GM23338 (cell line): Measurements from ENCODE around the gene GALNT14. TPM values are rescaled to one million over a fixed set of nuclear protein-coding genes. Genes with fewer than 3 reads are reported as not detected.

Experiments
- ATAC-seq: fragments of 200-7000 bp; cut with Tn5 transposase; 3 replicates; pipeline ENCODE4 v1.9.1; 2020
- DNase-seq: peaks from one replicate; pipeline ENCODE4 v3.0.0-alpha.2; 2015; ENCODE audit warnings: low spot score
- H2AFZ ChIP-seq: fragments of 200-600 bp; sonication (generic); 2 replicates; pipeline ENCODE4 v1.8.0; 2016; ENCODE audit warnings: antibody characterized with exemption, mild to moderate bottlenecking, moderate library complexity
- H3F3A ChIP-seq: fragments of 200-600 bp; sonication (generic); replicated peaks from 2 replicates; pipeline ENCODE4 v1.8.0; 2017; ENCODE audit warnings: antibody characterized with exemption, mixed run types, low read depth
- H3K27ac ChIP-seq: fragments of 200-600 bp; sonication (generic); 2 replicates; pipeline ENCODE4 v1.6.1; 2016; ENCODE audit warnings: low read depth
- H3K27me3 ChIP-seq: fragments of 200-600 bp; sonication (generic); 2 replicates; pipeline ENCODE4 v1.8.0; 2016; ENCODE audit warnings: mild to moderate bottlenecking, mixed run types, moderate library complexity; ENCODE audit not compliant: insufficient read depth
- H3K36me3 ChIP-seq: fragments of 200-600 bp; sonication (generic); 2 replicates; pipeline ENCODE4 v1.8.0; 2016; ENCODE audit warnings: mild to moderate bottlenecking; ENCODE audit not compliant: insufficient read depth
- H3K4me1 ChIP-seq: fragments of 200-600 bp; sonication (generic); 2 replicates; pipeline ENCODE4 v1.8.0; 2016; ENCODE audit warnings: mild to moderate bottlenecking, moderate library complexity; ENCODE audit not compliant: insufficient read depth
- H3K4me2 ChIP-seq: fragments of 200-600 bp; sonication (generic); 2 replicates; pipeline ENCODE4 v1.7.1; 2017; ENCODE audit warnings: mixed run types
- H3K4me3 ChIP-seq: fragments of 200-600 bp; sonication (generic); 2 replicates; pipeline ENCODE4 v1.6.1; 2016; ENCODE audit warnings: mixed run types
- H3K79me2 ChIP-seq: fragments of 200-600 bp; sonication (generic); replicated peaks from 2 replicates; pipeline ENCODE4 v1.8.0; 2017; ENCODE audit warnings: mild to moderate bottlenecking; ENCODE audit not compliant: insufficient read depth
- H3K9me2 ChIP-seq: fragments of 200-600 bp; sonication (generic); 2 replicates; pipeline ENCODE4 v1.8.0; 2017; ENCODE audit not compliant: insufficient read depth
- H4K20me1 ChIP-seq: fragments of 200-600 bp; sonication (generic); replicated peaks from 2 replicates; pipeline ENCODE4 v1.8.0; 2017; ENCODE audit warnings: mild to moderate bottlenecking; ENCODE audit not compliant: insufficient read depth
- H3K27ac Mint-ChIP-seq: 2 replicates; pipeline ENCODE4 v1.8.0; 2020; ENCODE audit warnings: inconsistent platforms, mild to moderate bottlenecking, moderate library complexity, mixed read lengths
- H3K27me3 Mint-ChIP-seq: 3 replicates; pipeline ENCODE4 v1.8.0; 2022; ENCODE audit warnings: low read depth, mild to moderate bottlenecking, moderate library complexity, mixed read lengths, inconsistent platforms; ENCODE audit not compliant: insufficient read depth, poor library complexity
- H3K36me3 Mint-ChIP-seq: 3 replicates; pipeline ENCODE4 v1.8.0; 2021; ENCODE audit warnings: low read depth, mild to moderate bottlenecking, inconsistent platforms, moderate library complexity, mixed read lengths
- H3K4me1 Mint-ChIP-seq: 3 replicates; pipeline ENCODE4 v1.8.0; 2020; ENCODE audit warnings: mild to moderate bottlenecking, inconsistent platforms, mixed read lengths
- H3K4me3 Mint-ChIP-seq: 3 replicates; pipeline ENCODE4 v1.8.0; 2021; ENCODE audit warnings: moderate library complexity, mild to moderate bottlenecking, inconsistent platforms, mixed read lengths
- H3K9me3 Mint-ChIP-seq: 3 replicates; pipeline ENCODE4 v1.8.0; 2020; ENCODE audit warnings: moderate library complexity, mild to moderate bottlenecking, inconsistent platforms, mixed read lengths
- CREB1 ChIP-seq: fragments of 250-450 bp; sonication (Bioruptor Pico); IDR thresholded peaks from 2 replicates; pipeline ENCODE4 v1.5.0; 2020; ENCODE audit warnings: low read depth, mild to moderate bottlenecking, moderate library complexity
- ETS1 ChIP-seq: IDR thresholded peaks from 2 replicates; pipeline ENCODE4 v1.6.1; 2016; ENCODE audit warnings: antibody characterized with exemption
- EZH2 ChIP-seq: fragments of 200-600 bp; sonication (generic); IDR thresholded peaks from one replicate; pipeline ENCODE4 v1.8.0; 2017; ENCODE audit warnings: antibody characterized with exemption, mild to moderate bottlenecking, low read depth; ENCODE audit not compliant: unreplicated experiment
- EZH2phosphoT487 ChIP-seq: fragments of 200-600 bp; sonication (generic); IDR thresholded peaks from one replicate; pipeline ENCODE4 v1.8.1; 2018; ENCODE audit warnings: antibody characterized with exemption; ENCODE audit not compliant: unreplicated experiment
- JUNB ChIP-seq: IDR thresholded peaks from one replicate; pipeline ENCODE4 v1.6.1; 2016; ENCODE audit warnings: antibody characterized with exemption; ENCODE audit not compliant: unreplicated experiment
- NANOG ChIP-seq: IDR thresholded peaks from 2 replicates; pipeline ENCODE4 v1.6.1; 2016; ENCODE audit warnings: antibody characterized with exemption, borderline replicate concordance
- POLR2AphosphoS5 ChIP-seq: IDR thresholded peaks from 2 replicates; pipeline ENCODE4 v1.6.1; 2016; ENCODE audit warnings: antibody characterized with exemption, low read depth
- STAT1 ChIP-seq: IDR thresholded peaks from one replicate; pipeline ENCODE4 v1.6.1; 2016; ENCODE audit warnings: antibody characterized with exemption; ENCODE audit not compliant: unreplicated experiment
- ZNF114 ChIP-seq: fragments of 250-450 bp; sonication (Bioruptor Pico); IDR thresholded peaks from 2 replicates; pipeline ENCODE4 v1.5.0; 2020; ENCODE audit warnings: mild to moderate bottlenecking, moderate library complexity
- ZNF331 ChIP-seq: fragments of 250-450 bp; sonication (Bioruptor Pico); IDR thresholded peaks from 2 replicates; pipeline ENCODE4 v1.5.0; 2020; ENCODE audit warnings: low read depth, mild to moderate bottlenecking, moderate library complexity
- polyA plus RNA-seq: library from polyadenylated mRNA; unstranded; fragments of >200 nt; fragmentation: Nextera tagmentation; extraction: Ambion mirVana; gene quantifications from 2 replicates; pipeline ENCODE4 v1.2.1, GENCODE V29; 2016
- total RNA-seq: library from RNA; depleted of rRNA; stranded (reverse); fragments of >200 nt; shearing (Covaris generic); gene quantifications from 2 replicates; pipeline ENCODE4 v1.2.3, GENCODE V29; 2014
- TF ChIP-seq, protein P1 (sequence below), 2 experiments: fragments of 200-600 bp in 1 of 2; sonication (generic) in 1 of 2; conservative IDR thresholded peaks; 2 replicates each; pipeline versions ENCODE4 v1.5.1 to v1.6.1; 2016 to 2017; ENCODE audit warnings: antibody characterized with exemption in 2 of 2, low read depth in 2 of 2, mild to moderate bottlenecking in 2 of 2, moderate library complexity in 1 of 2
- TF ChIP-seq, protein P2 (sequence below): fragments of 250-450 bp; sonication (Bioruptor Pico); IDR thresholded peaks from 2 replicates; pipeline ENCODE4 v1.5.0; 2020; ENCODE audit warnings: mild to moderate bottlenecking, moderate library complexity
- TF ChIP-seq, protein P3 (sequence below): IDR thresholded peaks from one replicate; pipeline ENCODE4 v1.6.1; 2018; ENCODE audit warnings: antibody characterized with exemption; ENCODE audit not compliant: unreplicated experiment

Gene GALNT14
- total and polyA plus RNA-seq, 2 experiments from 2014 or later: 5.4 to 7.7 TPM

DNA sequence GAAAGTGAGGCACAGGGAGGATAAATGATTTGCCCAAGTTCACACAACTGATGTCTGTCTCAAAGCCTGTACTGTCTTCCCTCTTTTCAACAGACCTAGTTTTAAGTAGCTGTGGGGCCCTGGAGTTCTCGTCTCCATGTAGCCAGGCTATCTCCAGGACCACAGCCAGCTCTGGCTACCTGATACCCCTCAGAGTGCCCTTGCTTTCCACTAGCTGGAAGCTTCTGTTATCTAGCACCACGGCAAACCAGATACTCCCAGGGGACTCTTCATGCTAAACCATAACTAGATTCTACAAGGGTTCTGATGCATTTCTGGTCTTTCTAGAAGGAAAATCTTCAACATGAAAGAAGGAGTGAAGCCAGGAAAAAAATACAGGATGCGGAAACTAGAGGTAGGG is 137.3 kb downstream of the GALNT14 start:
- H3K4me3 Mint-ChIP-seq: no peak overlapping the region
- H3K4me3 ChIP-seq: no peak overlapping the region
- no peaks in the 10 kb centered on the region for H3K27me3 ChIP-seq
- peaks cover 6% of the 10 kb centered on the region for H3K27me3 Mint-ChIP-seq
- H3K9me3 Mint-ChIP-seq: no peaks in the 10 kb centered on the region
- no peaks in the 10 kb centered on the region; the same call in 2 of the 3 replicates for H3K4me1 Mint-ChIP-seq
- no peaks in the 10 kb centered on the region for H3F3A ChIP-seq
- no peak overlapping the region for H3K27ac ChIP-seq
- no peak overlapping the region for H2AFZ ChIP-seq
- no peak for DNase-seq
- TF ChIP-seq, protein P1, sequence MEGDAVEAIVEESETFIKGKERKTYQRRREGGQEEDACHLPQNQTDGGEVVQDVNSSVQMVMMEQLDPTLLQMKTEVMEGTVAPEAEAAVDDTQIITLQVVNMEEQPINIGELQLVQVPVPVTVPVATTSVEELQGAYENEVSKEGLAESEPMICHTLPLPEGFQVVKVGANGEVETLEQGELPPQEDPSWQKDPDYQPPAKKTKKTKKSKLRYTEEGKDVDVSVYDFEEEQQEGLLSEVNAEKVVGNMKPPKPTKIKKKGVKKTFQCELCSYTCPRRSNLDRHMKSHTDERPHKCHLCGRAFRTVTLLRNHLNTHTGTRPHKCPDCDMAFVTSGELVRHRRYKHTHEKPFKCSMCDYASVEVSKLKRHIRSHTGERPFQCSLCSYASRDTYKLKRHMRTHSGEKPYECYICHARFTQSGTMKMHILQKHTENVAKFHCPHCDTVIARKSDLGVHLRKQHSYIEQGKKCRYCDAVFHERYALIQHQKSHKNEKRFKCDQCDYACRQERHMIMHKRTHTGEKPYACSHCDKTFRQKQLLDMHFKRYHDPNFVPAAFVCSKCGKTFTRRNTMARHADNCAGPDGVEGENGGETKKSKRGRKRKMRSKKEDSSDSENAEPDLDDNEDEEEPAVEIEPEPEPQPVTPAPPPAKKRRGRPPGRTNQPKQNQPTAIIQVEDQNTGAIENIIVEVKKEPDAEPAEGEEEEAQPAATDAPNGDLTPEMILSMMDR (conservative IDR thresholded peaks at IDR 0.05; ENCODE audit: low read depth in 2 of 2): no peak
- TF ChIP-seq, protein P2, sequence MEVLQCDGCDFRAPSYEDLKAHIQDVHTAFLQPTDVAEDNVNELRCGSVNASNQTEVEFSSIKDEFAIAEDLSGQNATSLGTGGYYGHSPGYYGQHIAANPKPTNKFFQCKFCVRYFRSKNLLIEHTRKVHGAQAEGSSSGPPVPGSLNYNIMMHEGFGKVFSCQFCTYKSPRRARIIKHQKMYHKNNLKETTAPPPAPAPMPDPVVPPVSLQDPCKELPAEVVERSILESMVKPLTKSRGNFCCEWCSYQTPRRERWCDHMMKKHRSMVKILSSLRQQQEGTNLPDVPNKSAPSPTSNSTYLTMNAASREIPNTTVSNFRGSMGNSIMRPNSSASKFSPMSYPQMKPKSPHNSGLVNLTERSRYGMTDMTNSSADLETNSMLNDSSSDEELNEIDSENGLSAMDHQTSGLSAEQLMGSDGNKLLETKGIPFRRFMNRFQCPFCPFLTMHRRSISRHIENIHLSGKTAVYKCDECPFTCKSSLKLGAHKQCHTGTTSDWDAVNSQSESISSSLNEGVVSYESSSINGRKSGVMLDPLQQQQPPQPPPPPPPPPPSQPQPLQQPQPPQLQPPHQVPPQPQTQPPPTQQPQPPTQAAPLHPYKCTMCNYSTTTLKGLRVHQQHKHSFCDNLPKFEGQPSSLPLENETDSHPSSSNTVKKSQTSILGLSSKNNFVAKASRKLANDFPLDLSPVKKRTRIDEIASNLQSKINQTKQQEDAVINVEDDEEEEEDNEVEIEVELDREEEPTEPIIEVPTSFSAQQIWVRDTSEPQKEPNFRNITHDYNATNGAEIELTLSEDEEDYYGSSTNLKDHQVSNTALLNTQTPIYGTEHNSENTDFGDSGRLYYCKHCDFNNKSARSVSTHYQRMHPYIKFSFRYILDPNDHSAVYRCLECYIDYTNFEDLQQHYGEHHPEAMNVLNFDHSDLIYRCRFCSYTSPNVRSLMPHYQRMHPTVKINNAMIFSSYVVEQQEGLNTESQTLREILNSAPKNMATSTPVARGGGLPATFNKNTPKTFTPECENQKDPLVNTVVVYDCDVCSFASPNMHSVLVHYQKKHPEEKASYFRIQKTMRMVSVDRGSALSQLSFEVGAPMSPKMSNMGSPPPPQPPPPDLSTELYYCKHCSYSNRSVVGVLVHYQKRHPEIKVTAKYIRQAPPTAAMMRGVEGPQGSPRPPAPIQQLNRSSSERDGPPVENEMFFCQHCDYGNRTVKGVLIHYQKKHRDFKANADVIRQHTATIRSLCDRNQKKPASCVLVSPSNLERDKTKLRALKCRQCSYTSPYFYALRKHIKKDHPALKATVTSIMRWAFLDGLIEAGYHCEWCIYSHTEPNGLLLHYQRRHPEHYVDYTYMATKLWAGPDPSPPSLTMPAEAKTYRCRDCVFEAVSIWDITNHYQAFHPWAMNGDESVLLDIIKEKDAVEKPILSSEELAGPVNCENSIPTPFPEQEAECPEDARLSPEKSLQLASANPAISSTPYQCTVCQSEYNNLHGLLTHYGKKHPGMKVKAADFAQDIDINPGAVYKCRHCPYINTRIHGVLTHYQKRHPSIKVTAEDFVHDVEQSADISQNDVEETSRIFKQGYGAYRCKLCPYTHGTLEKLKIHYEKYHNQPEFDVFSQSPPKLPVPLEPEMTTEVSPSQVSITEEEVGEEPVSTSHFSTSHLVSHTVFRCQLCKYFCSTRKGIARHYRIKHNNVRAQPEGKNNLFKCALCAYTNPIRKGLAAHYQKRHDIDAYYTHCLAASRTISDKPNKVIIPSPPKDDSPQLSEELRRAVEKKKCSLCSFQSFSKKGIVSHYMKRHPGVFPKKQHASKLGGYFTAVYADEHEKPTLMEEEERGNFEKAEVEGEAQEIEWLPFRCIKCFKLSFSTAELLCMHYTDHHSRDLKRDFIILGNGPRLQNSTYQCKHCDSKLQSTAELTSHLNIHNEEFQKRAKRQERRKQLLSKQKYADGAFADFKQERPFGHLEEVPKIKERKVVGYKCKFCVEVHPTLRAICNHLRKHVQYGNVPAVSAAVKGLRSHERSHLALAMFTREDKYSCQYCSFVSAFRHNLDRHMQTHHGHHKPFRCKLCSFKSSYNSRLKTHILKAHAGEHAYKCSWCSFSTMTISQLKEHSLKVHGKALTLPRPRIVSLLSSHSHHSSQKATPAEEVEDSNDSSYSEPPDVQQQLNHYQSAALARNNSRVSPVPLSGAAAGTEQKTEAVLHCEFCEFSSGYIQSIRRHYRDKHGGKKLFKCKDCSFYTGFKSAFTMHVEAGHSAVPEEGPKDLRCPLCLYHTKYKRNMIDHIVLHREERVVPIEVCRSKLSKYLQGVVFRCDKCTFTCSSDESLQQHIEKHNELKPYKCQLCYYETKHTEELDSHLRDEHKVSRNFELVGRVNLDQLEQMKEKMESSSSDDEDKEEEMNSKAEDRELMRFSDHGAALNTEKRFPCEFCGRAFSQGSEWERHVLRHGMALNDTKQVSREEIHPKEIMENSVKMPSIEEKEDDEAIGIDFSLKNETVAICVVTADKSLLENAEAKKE (CRISPR knock-in tag): no peak
- TF ChIP-seq ZNF114 (CRISPR knock-in tag) (no peak), EZH2phosphoT487 (no peak), JUNB (no peak), EZH2 (no peak), ZNF331 (no peak), POLR2AphosphoS5 (no peak), NANOG (no peak), STAT1 (no peak), ETS1 (no peak), CREB1 (CRISPR knock-in tag) (no peak)
- TF ChIP-seq, protein P3, sequence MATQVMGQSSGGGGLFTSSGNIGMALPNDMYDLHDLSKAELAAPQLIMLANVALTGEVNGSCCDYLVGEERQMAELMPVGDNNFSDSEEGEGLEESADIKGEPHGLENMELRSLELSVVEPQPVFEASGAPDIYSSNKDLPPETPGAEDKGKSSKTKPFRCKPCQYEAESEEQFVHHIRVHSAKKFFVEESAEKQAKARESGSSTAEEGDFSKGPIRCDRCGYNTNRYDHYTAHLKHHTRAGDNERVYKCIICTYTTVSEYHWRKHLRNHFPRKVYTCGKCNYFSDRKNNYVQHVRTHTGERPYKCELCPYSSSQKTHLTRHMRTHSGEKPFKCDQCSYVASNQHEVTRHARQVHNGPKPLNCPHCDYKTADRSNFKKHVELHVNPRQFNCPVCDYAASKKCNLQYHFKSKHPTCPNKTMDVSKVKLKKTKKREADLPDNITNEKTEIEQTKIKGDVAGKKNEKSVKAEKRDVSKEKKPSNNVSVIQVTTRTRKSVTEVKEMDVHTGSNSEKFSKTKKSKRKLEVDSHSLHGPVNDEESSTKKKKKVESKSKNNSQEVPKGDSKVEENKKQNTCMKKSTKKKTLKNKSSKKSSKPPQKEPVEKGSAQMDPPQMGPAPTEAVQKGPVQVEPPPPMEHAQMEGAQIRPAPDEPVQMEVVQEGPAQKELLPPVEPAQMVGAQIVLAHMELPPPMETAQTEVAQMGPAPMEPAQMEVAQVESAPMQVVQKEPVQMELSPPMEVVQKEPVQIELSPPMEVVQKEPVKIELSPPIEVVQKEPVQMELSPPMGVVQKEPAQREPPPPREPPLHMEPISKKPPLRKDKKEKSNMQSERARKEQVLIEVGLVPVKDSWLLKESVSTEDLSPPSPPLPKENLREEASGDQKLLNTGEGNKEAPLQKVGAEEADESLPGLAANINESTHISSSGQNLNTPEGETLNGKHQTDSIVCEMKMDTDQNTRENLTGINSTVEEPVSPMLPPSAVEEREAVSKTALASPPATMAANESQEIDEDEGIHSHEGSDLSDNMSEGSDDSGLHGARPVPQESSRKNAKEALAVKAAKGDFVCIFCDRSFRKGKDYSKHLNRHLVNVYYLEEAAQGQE: no peak
- no peaks in the 10 kb centered on the region for H4K20me1 ChIP-seq
- no peaks in the 10 kb centered on the region for H3K79me2 ChIP-seq
- no peak overlapping the region for H3K27ac Mint-ChIP-seq
- H3K36me3 Mint-ChIP-seq: no peaks in the 10 kb centered on the region
- H3K36me3 ChIP-seq: no peaks in the 10 kb centered on the region
- no peak overlapping the region for H3K4me2 ChIP-seq
- no peaks in the 10 kb centered on the region; the same call in 1 of the 2 replicates for H3K9me2 ChIP-seq
- no peak for ATAC-seq
- no peaks in the 10 kb centered on the region for H3K4me1 ChIP-seq
